CD4-positive, alpha-beta T cell (primary cell): Measurements from ENCODE around the gene EPOP. TPM values are rescaled to one million over a fixed set of nuclear protein-coding genes. Genes with fewer than 3 reads are reported as not detected.
"Not testable (repeated sequence)": the region's sequence is repeated elsewhere in the genome, so short reads cannot be mapped to it uniquely, and the experiment has no call there.

Experiments used
- ATAC-seq: fragments of 200-7000 bp; cut with Tn5 transposase; one replicate; pipeline ENCODE4 v1.10.0; 2022; ENCODE audit warnings: mild to moderate bottlenecking; ENCODE audit not compliant: poor library complexity
- CTCF ChIA-PET: fragments of 350-600 bp; sonication (Branson Sonifier 250); formaldehyde crosslinking; loops from one replicate; lab custom pipeline; 2021; ENCODE audit warnings: antibody characterized with exemption, inconsistent platforms; lab: Charles Lee
- POLR2A ChIA-PET: fragments of 350-600 bp; sonication (Branson Sonifier 250); formaldehyde crosslinking; loops from one replicate; lab custom pipeline; 2021; ENCODE audit warnings: antibody characterized with exemption, inconsistent platforms; lab: Charles Lee
- DNase-seq, 14 experiments: peaks; one replicate each; pipeline ENCODE4 v3.0.0-alpha.2; 2013 to 2020; ENCODE audit warnings: mixed read lengths in 2 of 14
- H3K27ac ChIP-seq, 2 donors: one replicate each; pipeline versions ENCODE4 v1.5.1 to v1.7.0; 2013; ENCODE audit warnings: low read length in 2 of 2, low read depth in 1 of 2, mild to moderate bottlenecking in 1 of 2
- H3K27me3 ChIP-seq, 2 experiments: 1 replicate in 1 of 2; 2 replicates in 1 of 2; pipeline versions ENCODE4 v1.6.1 to v1.7.0; 2013; ENCODE audit warnings: low read length in 2 of 2, control low read depth in 1 of 2, mild to moderate bottlenecking in 1 of 2, moderate library complexity in 1 of 2; ENCODE audit not compliant: insufficient read depth in 2 of 2, control insufficient read depth in 1 of 2
- H3K36me3 ChIP-seq: one replicate; pipeline ENCODE4 v1.6.1; 2013; ENCODE audit warnings: low read length, control low read depth; ENCODE audit not compliant: insufficient read depth
- H3K4me1 ChIP-seq: one replicate; pipeline ENCODE4 v1.6.1; 2013; ENCODE audit warnings: low read length, control low read depth; ENCODE audit not compliant: insufficient read depth
- H3K4me3 ChIP-seq: one replicate; pipeline ENCODE4 v1.5.1; 2013; ENCODE audit warnings: mild to moderate bottlenecking, low read length, moderate library complexity
- H3K9me3 ChIP-seq, 2 experiments: 1 replicate in 1 of 2; 2 replicates in 1 of 2; pipeline versions ENCODE4 v1.6.1 to v1.7.0; 2013; ENCODE audit warnings: low read length in 2 of 2, mild to moderate bottlenecking in 2 of 2, control low read depth in 1 of 2, moderate library complexity in 1 of 2; ENCODE audit not compliant: control insufficient read depth in 1 of 2, insufficient read depth in 1 of 2
- H3K27ac Mint-ChIP-seq: one replicate; pipeline ENCODE4 v1.8.0; 2020; ENCODE audit warnings: mixed read lengths
- H3K27me3 Mint-ChIP-seq: one replicate; pipeline ENCODE4 v1.8.0; 2021; ENCODE audit warnings: mixed read lengths
- H3K36me3 Mint-ChIP-seq: one replicate; pipeline ENCODE4 v1.8.0; 2021; ENCODE audit warnings: low read depth, mixed read lengths
- H3K4me1 Mint-ChIP-seq: one replicate; pipeline ENCODE4 v1.8.0; 2021; ENCODE audit warnings: low read depth, mixed read lengths
- H3K4me3 Mint-ChIP-seq: one replicate; pipeline ENCODE4 v1.8.0; 2020; ENCODE audit warnings: mild to moderate bottlenecking, mixed read lengths
- H3K9me3 Mint-ChIP-seq: one replicate; pipeline ENCODE4 v1.8.0; 2020; ENCODE audit warnings: mixed read lengths
- intact Hi-C, 2 experiments: fragments of 100-400 bp; cut with DNase I in 1 of 2; cut with micrococcal nuclease in 1 of 2; formaldehyde crosslinking; loops; one replicate each; pipeline versions ENCODE4 v1.15.1 to v1.9.0; 2023 to 2025; cut with DNase I, micrococcal nuclease
- total RNA-seq, 174 experiments: library from RNA in 2 of 174; stranded (reverse) in 2 of 174; gene quantifications; one replicate each; pipeline ENCODE4 v1.2.3 and lab custom pipeline; 2021 to 2026
- TF ChIP-seq, protein P1 (sequence below): fragments of 200-600 bp; IDR thresholded peaks from one replicate; pipeline ENCODE4 v1.8.0; 2022; ENCODE audit warnings: antibody characterized with exemption, mild to moderate bottlenecking

The EPOP gene
- total RNA-seq, 2 experiments from 2014 or later, result 0.16 to 0.34 TPM

DNA sequence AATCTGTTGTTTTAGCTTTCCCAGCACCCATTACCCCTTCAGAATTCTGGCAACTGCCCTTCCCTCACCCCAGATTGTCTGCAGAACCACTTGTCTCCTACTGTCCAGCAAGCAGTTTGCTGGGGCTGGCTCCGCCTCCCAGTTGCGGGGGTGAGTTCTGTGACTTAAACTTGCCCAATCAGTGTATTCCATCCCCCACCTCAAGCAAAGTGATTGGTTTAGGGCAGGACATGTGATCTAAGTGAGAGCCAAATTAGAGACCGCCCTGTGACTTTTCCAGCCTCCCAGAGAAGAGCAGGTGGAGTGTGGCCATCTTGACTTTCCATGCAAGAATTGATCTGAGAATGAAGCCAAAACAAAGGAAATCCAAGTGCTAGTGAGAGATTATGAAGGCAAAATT lies 46.3 kb downstream of the EPOP start:
- no peaks in the 10 kb centered on the region for H3K9me3 ChIP-seq
- DNase-seq (no peak), ATAC-seq (no peak)
- Mint-ChIP-seq H3K36me3 (no peaks in the 10 kb centered on the region), H3K4me1 (no peaks in the 10 kb centered on the region), H3K4me3 (no peak overlapping the region), H3K9me3 (no peaks in the 10 kb centered on the region), H3K27ac (no peak overlapping the region), H3K27me3 (peaks cover 24% of the 10 kb centered on the region)
- ChIA-PET CTCF (no interaction called here), POLR2A (no interaction called here)
- no peak overlapping the region for H3K27ac ChIP-seq
- intact Hi-C loops, result no loop called here
- TF ChIP-seq, protein P1, sequence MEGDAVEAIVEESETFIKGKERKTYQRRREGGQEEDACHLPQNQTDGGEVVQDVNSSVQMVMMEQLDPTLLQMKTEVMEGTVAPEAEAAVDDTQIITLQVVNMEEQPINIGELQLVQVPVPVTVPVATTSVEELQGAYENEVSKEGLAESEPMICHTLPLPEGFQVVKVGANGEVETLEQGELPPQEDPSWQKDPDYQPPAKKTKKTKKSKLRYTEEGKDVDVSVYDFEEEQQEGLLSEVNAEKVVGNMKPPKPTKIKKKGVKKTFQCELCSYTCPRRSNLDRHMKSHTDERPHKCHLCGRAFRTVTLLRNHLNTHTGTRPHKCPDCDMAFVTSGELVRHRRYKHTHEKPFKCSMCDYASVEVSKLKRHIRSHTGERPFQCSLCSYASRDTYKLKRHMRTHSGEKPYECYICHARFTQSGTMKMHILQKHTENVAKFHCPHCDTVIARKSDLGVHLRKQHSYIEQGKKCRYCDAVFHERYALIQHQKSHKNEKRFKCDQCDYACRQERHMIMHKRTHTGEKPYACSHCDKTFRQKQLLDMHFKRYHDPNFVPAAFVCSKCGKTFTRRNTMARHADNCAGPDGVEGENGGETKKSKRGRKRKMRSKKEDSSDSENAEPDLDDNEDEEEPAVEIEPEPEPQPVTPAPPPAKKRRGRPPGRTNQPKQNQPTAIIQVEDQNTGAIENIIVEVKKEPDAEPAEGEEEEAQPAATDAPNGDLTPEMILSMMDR, result no peak
- H3K27me3 ChIP-seq, result no peaks in the 10 kb centered on the region
- H3K4me1 ChIP-seq, result peaks cover 2% of the 10 kb centered on the region
- H3K4me3 ChIP-seq, result no peak overlapping the region
- H3K36me3 ChIP-seq, result no peaks in the 10 kb centered on the region

GRCh38 chr17:38627957-38628356 lies 46.8 kb downstream of the EPOP start:
- Histone ChIP-seq H3K36me3 (no peaks in the 10 kb centered on the region), H3K4me1 (peaks cover 2% of the 10 kb centered on the region), H3K9me3 (no peaks in the 10 kb centered on the region), H3K27ac (no peak overlapping the region), H3K4me3 (no peak overlapping the region), H3K27me3 (peaks cover 0 to 2% of the 10 kb centered on the region in 2 experiments)
- ChIA-PET POLR2A (no interaction called here), CTCF (no interaction called here)
- peaks cover 24% of the 10 kb centered on the region for H3K27me3 Mint-ChIP-seq
- no peaks in the 10 kb centered on the region for H3K9me3 Mint-ChIP-seq
- TF ChIP-seq, protein P1, result no peak
- DNase-seq (no peak), ATAC-seq (no peak)
- no peaks in the 10 kb centered on the region for H3K4me1 Mint-ChIP-seq
- no peaks in the 10 kb centered on the region for H3K36me3 Mint-ChIP-seq
- H3K27ac Mint-ChIP-seq, result no peak overlapping the region
- intact Hi-C loops, result no loop called here
- H3K4me3 Mint-ChIP-seq, result no peak overlapping the region

DNA sequence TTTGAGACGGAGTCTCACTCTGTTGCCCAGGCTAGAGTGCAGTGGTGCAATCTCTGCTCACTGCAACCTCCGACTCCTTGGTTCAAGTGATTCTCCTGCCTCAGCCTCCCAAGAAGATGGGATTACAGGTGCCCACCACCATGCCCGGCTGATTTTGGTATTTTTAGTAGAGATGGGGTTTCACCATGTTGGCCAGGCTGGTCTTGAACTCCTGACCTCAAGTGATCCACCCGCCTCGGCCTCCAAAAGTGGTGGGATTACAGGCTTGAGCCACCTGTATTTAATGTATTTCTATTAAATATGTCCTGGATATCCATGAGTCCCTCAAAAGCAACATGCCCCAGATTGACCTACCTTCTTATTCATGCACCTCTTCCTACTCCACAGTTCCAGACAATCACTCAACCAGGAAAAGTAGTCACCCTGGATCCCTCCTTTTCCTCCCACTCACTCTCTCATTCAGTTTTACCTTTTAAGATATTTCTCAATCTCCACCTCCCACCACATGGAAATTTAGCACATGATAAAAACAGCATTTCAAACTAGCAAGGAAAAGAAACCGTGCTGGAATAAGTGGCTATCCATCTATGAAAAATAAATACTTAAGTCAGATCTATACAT lies 48.0 kb downstream of the EPOP start:
- H3K4me3 Mint-ChIP-seq, H3K36me3 ChIP-seq, H3K9me3 Mint-ChIP-seq, H3K9me3 ChIP-seq, intact Hi-C loops, H3K36me3 Mint-ChIP-seq, CTCF ChIA-PET, POLR2A ChIA-PET, DNase-seq, ATAC-seq, H3K27ac ChIP-seq, H3K4me1 ChIP-seq, H3K4me3 ChIP-seq, H3K27me3 ChIP-seq, H3K4me1 Mint-ChIP-seq, H3K27ac Mint-ChIP-seq: not testable (repeated sequence)
- peaks cover 35% of the 10 kb centered on the region for H3K27me3 Mint-ChIP-seq

GRCh38 chr17:38625482-38625881 lies 49.3 kb downstream of the EPOP start:
- Histone ChIP-seq H3K4me1 (peaks cover 2% of the 10 kb centered on the region), H3K36me3 (no peaks in the 10 kb centered on the region), H3K27ac (no peak overlapping the region), H3K4me3 (no peak overlapping the region), H3K27me3 (peaks cover 0 to 9% of the 10 kb centered on the region in 2 experiments), H3K9me3 (no peaks in the 10 kb centered on the region)
- DNase-seq (no peak), ATAC-seq (no peak)
- no peaks in the 10 kb centered on the region for H3K36me3 Mint-ChIP-seq
- TF ChIP-seq, protein P1, result no peak
- intact Hi-C loops, result no loop called here
- no peak overlapping the region for H3K27ac Mint-ChIP-seq
- peaks cover 47% of the 10 kb centered on the region for H3K27me3 Mint-ChIP-seq
- CTCF ChIA-PET, result no interaction called here
- H3K4me1 Mint-ChIP-seq, result no peaks in the 10 kb centered on the region
- no peaks in the 10 kb centered on the region for H3K9me3 Mint-ChIP-seq
- no peak overlapping the region for H3K4me3 Mint-ChIP-seq
- POLR2A ChIA-PET, result no interaction called here

GRCh38 chr17:38624782-38625355 lies 49.9 kb downstream of the EPOP start:
- H3K27me3 Mint-ChIP-seq, result peaks cover 48% of the 10 kb centered on the region
- H3K36me3 Mint-ChIP-seq, H3K4me1 Mint-ChIP-seq, intact Hi-C loops, H3K27ac ChIP-seq, H3K9me3 Mint-ChIP-seq, ATAC-seq, H3K27ac Mint-ChIP-seq, H3K9me3 ChIP-seq, CTCF ChIA-PET, H3K4me3 Mint-ChIP-seq, H3K36me3 ChIP-seq, H3K4me1 ChIP-seq, POLR2A ChIA-PET: not testable (repeated sequence)
- Histone ChIP-seq H3K4me3 (peak overlapping the region; percentile 14), H3K27me3 (peaks cover 0 to 13% of the 10 kb centered on the region in 2 experiments)
- peak in 3 of 14 experiments; percentile 10 to 38 (median 29) for DNase-seq
